Liver (tissue), 3 donors: ENCODE data around the gene CAPZA2.

Experiments
- CTCF ChIP-seq: fragments of 150-350 bp; IDR thresholded peaks from 2 replicates; pipeline ENCODE4 v1.5.1; 2017; ENCODE audit warnings: improper control_type of control experiment, low read depth, low read length; ENCODE audit not compliant: missing input control
- JUND ChIP-seq, 2 donors: IDR thresholded peaks; 2 replicates each; pipeline ENCODE4 v1.6.1; 2016; ENCODE audit warnings: antibody characterized with exemption in 2 of 2
- MAX ChIP-seq: IDR thresholded peaks from 2 replicates; pipeline ENCODE4 v1.6.1; 2016; ENCODE audit warnings: antibody characterized with exemption
- RAD21 ChIP-seq, 2 donors: IDR thresholded peaks; 2 replicates each; pipeline ENCODE4 v1.6.1; 2016; ENCODE audit warnings: antibody characterized with exemption in 2 of 2, mild to moderate bottlenecking in 2 of 2
- REST ChIP-seq: IDR thresholded peaks from 2 replicates; pipeline ENCODE4 v1.6.1; 2016; ENCODE audit warnings: antibody characterized with exemption, mild to moderate bottlenecking
- TAF1 ChIP-seq: conservative IDR thresholded peaks from 2 replicates; pipeline ENCODE4 v1.6.1; 2016; ENCODE audit warnings: antibody characterized with exemption, mild to moderate bottlenecking
- donor health status: healthy.
- donor health status: healthy.

GRCh38 chr7:116950889-116951351 lies 88.5 kb downstream of the CAPZA2 start:
- TF ChIP-seq RAD21 (IDR thresholded peaks at IDR 0.05): no peak
- no peak for TF ChIP-seq TAF1
- no peak for TF ChIP-seq MAX
- TF ChIP-seq JUND (IDR thresholded peaks at IDR 0.05): no peak
- no peak for TF ChIP-seq CTCF
- TF ChIP-seq REST: no peak
